Mesendoderm (in vitro differentiated cells): ENCODE measurements around the gene STUM.

Experiments
- DNase-seq: peaks from one replicate; pipeline ENCODE4 v3.0.0; 2013
- H2AK5ac ChIP-seq: 2 replicates; pipeline ENCODE4 v1.6.1; 2013; ENCODE audit warnings: low read length, inconsistent platforms
- H2BK120ac ChIP-seq: 2 replicates; pipeline ENCODE4 v1.6.1; 2013; ENCODE audit warnings: low read depth, mild to moderate bottlenecking, low read length, moderate library complexity, mixed read lengths
- H2BK15ac ChIP-seq: replicated peaks from 2 replicates; pipeline ENCODE4 v1.6.1; 2013; ENCODE audit warnings: low read depth, mild to moderate bottlenecking, moderate library complexity
- H2BK5ac ChIP-seq: 2 replicates; pipeline ENCODE4 v1.6.1; 2013; ENCODE audit warnings: low read length, inconsistent platforms
- H3K18ac ChIP-seq: 2 replicates; pipeline ENCODE4 v1.6.1; 2013; ENCODE audit warnings: mild to moderate bottlenecking, low read length, mixed read lengths
- H3K23ac ChIP-seq: one replicate; pipeline ENCODE4 v1.6.1; 2013; ENCODE audit warnings: low read length
- H3K27ac ChIP-seq: 2 replicates; pipeline ENCODE4 v1.5.1; 2013; ENCODE audit warnings: low read depth, mild to moderate bottlenecking, inconsistent platforms, low read length, moderate library complexity
- H3K27me3 ChIP-seq: 2 replicates; pipeline ENCODE4 v1.6.1; 2013; ENCODE audit warnings: low read length, control low read depth, mild to moderate bottlenecking, inconsistent platforms; ENCODE audit not compliant: insufficient read depth, poor library complexity
- H3K36me3 ChIP-seq: 2 replicates; pipeline ENCODE4 v1.6.1; 2013; ENCODE audit warnings: low read length, inconsistent platforms; ENCODE audit not compliant: control insufficient read depth, insufficient read depth
- H3K4ac ChIP-seq: one replicate; pipeline ENCODE4 v1.6.1; 2013; ENCODE audit warnings: low read depth, mild to moderate bottlenecking, low read length, moderate library complexity
- H3K4me1 ChIP-seq: 2 replicates; pipeline ENCODE4 v1.6.1; 2013; ENCODE audit warnings: low read depth, low read length, inconsistent platforms; ENCODE audit not compliant: control insufficient read depth
- H3K4me2 ChIP-seq: 2 replicates; pipeline ENCODE4 v1.6.1; 2013; ENCODE audit warnings: low read length
- H3K4me3 ChIP-seq: 2 replicates; pipeline ENCODE4 v1.5.1; 2013; ENCODE audit warnings: mild to moderate bottlenecking, low read length
- H3K56ac ChIP-seq: one replicate; pipeline ENCODE4 v1.6.1; 2013; ENCODE audit warnings: low read length
- H3K79me1 ChIP-seq: 2 replicates; pipeline ENCODE4 v1.6.1; 2013; ENCODE audit warnings: low read length, inconsistent platforms
- H3K79me2 ChIP-seq: 2 replicates; pipeline ENCODE4 v1.6.1; 2013; ENCODE audit warnings: mild to moderate bottlenecking, low read length; ENCODE audit not compliant: control insufficient read depth, insufficient read depth
- H3K9ac ChIP-seq: 2 replicates; pipeline ENCODE4 v1.6.1; 2013; ENCODE audit warnings: low read length, inconsistent platforms
- H4K5ac ChIP-seq: one replicate; pipeline ENCODE4 v1.6.1; 2013; ENCODE audit warnings: low read length
- H4K8ac ChIP-seq: one replicate; pipeline ENCODE4 v1.6.1; 2013; ENCODE audit warnings: low read depth, mild to moderate bottlenecking, control low read depth, low read length, moderate library complexity
- WGBS: extraction: QIAGEN DNeasy Blood & Tissue Kit; methylation state at CpG from one replicate; pipeline ENCODE4 v1.1.7; 2013; ENCODE audit warnings: low lambda C conversion rate, missing lambda C conversion rate; ENCODE audit not compliant: insufficient coverage; ENCODE audit errors: extremely low coverage; 5-methylcytosine and 5-hydroxymethylcytosine counted together

STUM gene

DNA sequence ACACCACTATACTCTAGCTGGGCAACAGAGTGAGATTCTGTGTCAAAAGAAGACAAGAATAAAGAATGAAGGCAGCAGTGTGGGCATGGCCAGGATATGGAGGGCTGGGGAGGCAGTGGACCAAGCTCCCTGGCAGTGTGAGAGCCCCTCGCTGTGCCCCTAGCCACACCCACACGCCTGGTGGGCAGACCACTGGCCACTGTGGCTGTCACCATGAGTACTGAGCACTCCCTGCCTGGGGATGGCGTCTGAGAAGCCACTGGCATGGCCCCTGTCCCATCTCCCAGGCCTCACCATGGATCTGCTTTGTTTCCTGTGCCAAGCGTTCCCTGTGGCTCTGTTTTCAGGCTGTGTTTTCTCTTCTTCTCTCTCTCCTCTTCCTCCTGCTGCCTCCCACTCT lies 51.7 kb downstream of the STUM start:
- Histone ChIP-seq H3K4me2 (no peak overlapping the region), H4K5ac (no peak overlapping the region), H3K79me2 (no peaks in the 10 kb centered on the region), H2AK5ac (no peak overlapping the region), H3K4ac (no peak overlapping the region), H4K8ac (no peak overlapping the region), H3K56ac (no peak overlapping the region), H3K18ac (no peak overlapping the region), H3K36me3 (no peaks in the 10 kb centered on the region), H3K79me1 (no peaks in the 10 kb centered on the region), H2BK5ac (no peak overlapping the region), H3K4me3 (no peak overlapping the region), H2BK15ac (no peak overlapping the region), H3K9ac (no peak overlapping the region), H3K23ac (no peak overlapping the region), H2BK120ac (no peak overlapping the region), H3K27ac (no peak overlapping the region), H3K4me1 (peaks cover 5% of the 10 kb centered on the region), H3K27me3 (no peaks in the 10 kb centered on the region)
- DNase-seq, result no peak
- no CpG with 5 or more reads among the region's 4 CpGs for WGBS

- Histone ChIP-seq H3K27me3 (no peaks in the 10 kb centered on the region), H2BK5ac (no peak overlapping the region), H3K4me1 (peaks cover 5% of the 10 kb centered on the region), H3K4me2 (no peak overlapping the region), H3K36me3 (no peaks in the 10 kb centered on the region), H3K79me1 (no peaks in the 10 kb centered on the region), H2BK120ac (no peak overlapping the region), H4K8ac (no peak overlapping the region), H3K27ac (no peak overlapping the region), H2AK5ac (no peak overlapping the region), H3K56ac (no peak overlapping the region), H2BK15ac (no peak overlapping the region), H3K9ac (no peak overlapping the region), H3K18ac (no peak overlapping the region), H3K79me2 (no peaks in the 10 kb centered on the region), H3K4me3 (no peak overlapping the region), H4K5ac (no peak overlapping the region), H3K4ac (no peak overlapping the region), H3K23ac (no peak overlapping the region)
- DNase-seq, result no peak
- WGBS, result no CpG with 5 or more reads among the region's 9 CpGs
Observed at GRCh38 chr1:226601456-226601855, 52.9 kb downstream of the STUM start.

- H3K4ac ChIP-seq, result no peak overlapping the region
- no peak overlapping the region for H2BK5ac ChIP-seq
- H3K79me2 ChIP-seq, result no peaks in the 10 kb centered on the region
- H2BK15ac ChIP-seq, result no peak overlapping the region
- H3K79me1 ChIP-seq, result no peaks in the 10 kb centered on the region
- H2BK120ac ChIP-seq, result no peak overlapping the region
- DNase-seq, result no peak
- H2AK5ac ChIP-seq, result no peak overlapping the region
- no peak overlapping the region for H3K27ac ChIP-seq
- no peak overlapping the region for H3K56ac ChIP-seq
- no peak overlapping the region for H3K9ac ChIP-seq
- no peaks in the 10 kb centered on the region for H3K27me3 ChIP-seq
- no peak overlapping the region for H3K18ac ChIP-seq
- H4K5ac ChIP-seq, result no peak overlapping the region
- H3K4me2 ChIP-seq, result no peak overlapping the region
- H3K4me1 ChIP-seq, result peaks cover 5% of the 10 kb centered on the region
- no peak overlapping the region for H3K4me3 ChIP-seq
- no peak overlapping the region for H4K8ac ChIP-seq
- no peaks in the 10 kb centered on the region for H3K36me3 ChIP-seq
- H3K23ac ChIP-seq, result no peak overlapping the region
- WGBS, result no CpG with 5 or more reads among the region's 24 CpGs
Observed at GRCh38 chr1:226602186-226603021, 53.8 kb downstream of the STUM start.

DNA sequence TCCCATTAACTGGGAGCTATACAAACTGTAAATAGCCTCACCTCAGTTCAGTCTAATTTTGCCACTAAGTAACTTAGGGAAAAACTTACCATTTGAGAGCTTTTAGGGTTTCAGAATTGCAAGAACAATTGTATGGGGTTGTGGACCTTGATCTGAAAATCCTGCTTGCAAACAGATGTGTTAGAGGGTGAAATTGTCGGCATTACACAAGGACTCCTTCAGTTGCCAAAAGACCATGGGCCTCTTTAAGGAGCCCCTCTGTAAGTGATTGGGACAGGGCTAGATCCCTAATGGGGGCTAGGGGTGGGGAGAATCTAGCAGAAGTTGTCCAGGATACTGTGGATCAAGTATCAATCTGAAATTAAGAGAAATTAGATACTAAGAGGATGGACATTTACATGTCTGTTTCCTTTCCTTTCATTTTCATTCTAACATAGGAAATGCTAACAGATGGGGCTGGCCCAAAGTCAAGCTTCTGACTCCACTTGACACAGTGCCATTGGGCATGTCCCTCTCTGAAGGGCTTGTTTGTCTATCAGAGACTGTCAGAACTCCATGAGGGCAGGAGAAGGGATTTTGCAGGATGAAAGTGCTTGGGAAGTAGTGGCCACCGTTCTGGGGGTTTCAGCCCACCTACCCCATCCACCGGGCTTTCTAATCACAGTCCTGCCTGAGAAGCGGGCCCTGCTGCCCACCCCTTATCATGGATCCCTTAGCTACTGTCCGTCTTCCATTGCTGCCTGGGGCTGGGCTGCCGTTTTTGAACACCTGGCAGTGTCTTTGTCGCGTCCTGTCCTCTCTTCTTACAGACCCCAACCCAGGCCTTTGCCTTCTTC lies 54.7 kb downstream of the STUM start:
- WGBS, result no CpG with 5 or more reads among the region's 8 CpGs
- Histone ChIP-seq H3K4me1 (peaks cover 5% of the 10 kb centered on the region), H3K56ac (no peak overlapping the region), H4K8ac (no peak overlapping the region), H3K4me2 (no peak overlapping the region), H4K5ac (no peak overlapping the region), H2BK15ac (no peak overlapping the region), H3K4me3 (no peak overlapping the region), H3K4ac (no peak overlapping the region), H3K27ac (no peak overlapping the region), H2AK5ac (no peak overlapping the region), H3K36me3 (no peaks in the 10 kb centered on the region), H3K27me3 (no peaks in the 10 kb centered on the region), H3K23ac (no peak overlapping the region), H3K18ac (no peak overlapping the region), H3K79me2 (no peaks in the 10 kb centered on the region), H2BK5ac (no peak overlapping the region), H2BK120ac (no peak overlapping the region), H3K79me1 (no peaks in the 10 kb centered on the region), H3K9ac (no peak overlapping the region)
- DNase-seq, result no peak

DNA sequence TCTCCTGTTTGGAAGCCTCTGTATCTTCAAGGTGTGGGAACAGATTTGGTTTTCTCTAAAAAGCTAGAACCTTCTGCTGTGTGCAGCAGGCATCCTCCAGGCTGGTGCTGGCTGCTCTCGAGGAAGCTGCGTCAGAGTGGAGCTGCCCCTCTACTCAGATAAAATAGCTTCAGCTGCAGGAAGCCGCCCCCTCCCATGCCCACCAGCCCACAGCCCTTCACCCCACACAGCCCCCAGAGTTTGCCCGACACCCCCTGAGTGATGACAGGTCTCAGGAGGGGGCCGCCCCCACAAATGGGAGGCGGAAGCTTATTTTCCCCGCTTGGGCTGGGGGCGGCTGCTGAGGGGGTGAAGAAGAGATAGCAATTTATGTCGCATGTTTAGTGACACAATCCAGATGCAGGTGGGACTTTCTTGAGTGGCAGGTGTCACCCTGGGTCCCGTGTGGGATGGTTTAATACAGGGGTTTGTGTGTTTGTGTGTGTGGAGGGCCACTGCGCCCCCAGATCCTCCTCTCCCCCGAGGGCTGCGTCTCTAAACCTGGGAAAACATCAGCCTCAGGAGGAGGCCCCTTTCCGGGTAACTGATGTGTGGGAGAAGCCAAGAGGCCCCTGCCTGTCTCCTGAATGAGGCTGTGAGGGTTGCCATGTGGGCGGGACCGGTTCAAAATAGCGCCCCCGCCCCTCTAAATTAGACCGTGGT lies 55.4 kb downstream of the STUM start:
- H3K27ac ChIP-seq, result no peak overlapping the region
- H3K4ac ChIP-seq, result no peak overlapping the region
- H2BK15ac ChIP-seq, result no peak overlapping the region
- H3K56ac ChIP-seq, result no peak overlapping the region
- no peak overlapping the region for H2BK120ac ChIP-seq
- H2AK5ac ChIP-seq, result no peak overlapping the region
- H3K27me3 ChIP-seq, result no peaks in the 10 kb centered on the region
- no peak overlapping the region for H4K8ac ChIP-seq
- no peak overlapping the region for H3K9ac ChIP-seq
- no peaks in the 10 kb centered on the region for H3K36me3 ChIP-seq
- no peak overlapping the region for H3K23ac ChIP-seq
- H4K5ac ChIP-seq, result no peak overlapping the region
- H3K79me2 ChIP-seq, result no peaks in the 10 kb centered on the region
- no peak overlapping the region for H3K18ac ChIP-seq
- H3K4me1 ChIP-seq, result peaks cover 9% of the 10 kb centered on the region
- H3K79me1 ChIP-seq, result no peaks in the 10 kb centered on the region
- no peak for DNase-seq
- WGBS, result no CpG with 5 or more reads among the region's 19 CpGs
- H3K4me2 ChIP-seq, result no peak overlapping the region
- H2BK5ac ChIP-seq, result no peak overlapping the region
- H3K4me3 ChIP-seq, result no peak overlapping the region
